Measurements from ENCODE around the gene TNRC6A.
"Not testable (repeated sequence)": the region's sequence is repeated elsewhere in the genome, so short reads cannot be mapped to it uniquely, and the experiment has no call there.

Gene TNRC6A

GRCh38 chr16:24833352-24833751 lies 103.9 kb downstream of the TNRC6A start:
- no peaks in the 10 kb centered on the region for H3K9me3 ChIP-seq (ENCODE audit: control insufficient read depth, insufficient read depth, low read length)
- H3K9ac ChIP-seq (ENCODE audit: low read depth, low read length), result no peak overlapping the region
- H3K4me3 ChIP-seq (ENCODE audit: low read depth, low read length), result no peak overlapping the region
- peaks cover 5% of the 10 kb centered on the region; the same call in 1 of the 2 replicates for H3K36me3 ChIP-seq (ENCODE audit: control insufficient read depth, insufficient read depth, low read length)
- no peaks in the 10 kb centered on the region for H3K4me1 ChIP-seq (ENCODE audit: control insufficient read depth, insufficient read depth, low read length)
- no peak overlapping the region for H3K27ac ChIP-seq (ENCODE audit: low read depth, low read length)
- no peaks in the 10 kb centered on the region for H3K27me3 ChIP-seq (ENCODE audit: control insufficient read depth, insufficient read depth, low read length)

- Histone ChIP-seq H3K36me3 (ENCODE audit: control insufficient read depth, insufficient read depth, low read length) (no peaks in the 10 kb centered on the region), H3K9me3 (ENCODE audit: control insufficient read depth, insufficient read depth, low read length) (no peaks in the 10 kb centered on the region), H3K4me1 (ENCODE audit: control insufficient read depth, insufficient read depth, low read length) (no peaks in the 10 kb centered on the region), H3K4me3 (ENCODE audit: low read depth, low read length) (no peak overlapping the region), H3K27me3 (ENCODE audit: control insufficient read depth, insufficient read depth, low read length) (no peaks in the 10 kb centered on the region), H3K9ac (ENCODE audit: low read depth, low read length) (no peak overlapping the region), H3K27ac (ENCODE audit: low read depth, low read length) (no peak overlapping the region)
These were observed 105.2 kb downstream of the TNRC6A start for GRCh38 chr16:24834459-24835335.

GRCh38 chr16:24836836-24837235 lies 107.4 kb downstream of the TNRC6A start:
- H3K4me1 ChIP-seq (ENCODE audit: control insufficient read depth, insufficient read depth, low read length), result no peaks in the 10 kb centered on the region
- no peak overlapping the region for H3K9ac ChIP-seq (ENCODE audit: low read depth, low read length)
- no peaks in the 10 kb centered on the region for H3K36me3 ChIP-seq (ENCODE audit: control insufficient read depth, insufficient read depth, low read length)
- no peaks in the 10 kb centered on the region for H3K9me3 ChIP-seq (ENCODE audit: control insufficient read depth, insufficient read depth, low read length)
- no peak overlapping the region for H3K4me3 ChIP-seq (ENCODE audit: low read depth, low read length)
- H3K27me3 ChIP-seq (ENCODE audit: control insufficient read depth, insufficient read depth, low read length), result no peaks in the 10 kb centered on the region
- no peak overlapping the region for H3K27ac ChIP-seq (ENCODE audit: low read depth, low read length)

GRCh38 chr16:24837969-24838368 lies 108.5 kb downstream of the TNRC6A start:
- H3K27ac ChIP-seq (ENCODE audit: low read depth, low read length), result no peak overlapping the region

GRCh38 chr16:24838554-24839266 lies 109.3 kb downstream of the TNRC6A start:
- Histone ChIP-seq H3K36me3 (ENCODE audit: control insufficient read depth, insufficient read depth, low read length) (no peaks in the 10 kb centered on the region), H3K9ac (ENCODE audit: low read depth, low read length) (no peak overlapping the region), H3K9me3 (ENCODE audit: control insufficient read depth, insufficient read depth, low read length) (no peaks in the 10 kb centered on the region), H3K27me3 (ENCODE audit: control insufficient read depth, insufficient read depth, low read length) (no peaks in the 10 kb centered on the region), H3K4me3 (ENCODE audit: low read depth, low read length) (no peak overlapping the region), H3K27ac (ENCODE audit: low read depth, low read length) (no peak overlapping the region), H3K4me1 (ENCODE audit: control insufficient read depth, insufficient read depth, low read length) (no peaks in the 10 kb centered on the region)

More at GRCh38 chr16:24837969-24838368, 108.5 kb downstream of the TNRC6A start:
- no peaks in the 10 kb centered on the region for H3K27me3 ChIP-seq (ENCODE audit: control insufficient read depth, insufficient read depth, low read length)
- H3K4me1 ChIP-seq (ENCODE audit: control insufficient read depth, insufficient read depth, low read length), result no peaks in the 10 kb centered on the region
- no peak overlapping the region for H3K4me3 ChIP-seq (ENCODE audit: low read depth, low read length)
- H3K9me3 ChIP-seq (ENCODE audit: control insufficient read depth, insufficient read depth, low read length), result no peaks in the 10 kb centered on the region
- no peaks in the 10 kb centered on the region for H3K36me3 ChIP-seq (ENCODE audit: control insufficient read depth, insufficient read depth, low read length)
- no peak overlapping the region for H3K9ac ChIP-seq (ENCODE audit: low read depth, low read length)

GRCh38 chr16:24839347-24839972 lies 110.0 kb downstream of the TNRC6A start:
- no peaks in the 10 kb centered on the region for H3K36me3 ChIP-seq (ENCODE audit: control insufficient read depth, insufficient read depth, low read length)
- H3K4me3 ChIP-seq (ENCODE audit: low read depth, low read length), result no peak overlapping the region
- no peaks in the 10 kb centered on the region for H3K4me1 ChIP-seq (ENCODE audit: control insufficient read depth, insufficient read depth, low read length)
- H3K27ac ChIP-seq (ENCODE audit: low read depth, low read length), result no peak overlapping the region
- no peak overlapping the region for H3K9ac ChIP-seq (ENCODE audit: low read depth, low read length)
- no peaks in the 10 kb centered on the region for H3K9me3 ChIP-seq (ENCODE audit: control insufficient read depth, insufficient read depth, low read length)
- no peaks in the 10 kb centered on the region for H3K27me3 ChIP-seq (ENCODE audit: control insufficient read depth, insufficient read depth, low read length)

GRCh38 chr16:24841291-24841690 lies 111.8 kb downstream of the TNRC6A start:
- H3K9me3 ChIP-seq (ENCODE audit: control insufficient read depth, insufficient read depth, low read length), result no peaks in the 10 kb centered on the region
- H3K27me3 ChIP-seq (ENCODE audit: control insufficient read depth, insufficient read depth, low read length), result no peaks in the 10 kb centered on the region
- H3K4me3 ChIP-seq (ENCODE audit: low read depth, low read length), result no peak overlapping the region
- H3K36me3 ChIP-seq (ENCODE audit: control insufficient read depth, insufficient read depth, low read length), result no peaks in the 10 kb centered on the region
- H3K4me1 ChIP-seq (ENCODE audit: control insufficient read depth, insufficient read depth, low read length), result no peaks in the 10 kb centered on the region
- no peak overlapping the region for H3K27ac ChIP-seq (ENCODE audit: low read depth, low read length)
- H3K9ac ChIP-seq (ENCODE audit: low read depth, low read length), result no peak overlapping the region

- no peaks in the 10 kb centered on the region for H3K4me1 ChIP-seq (ENCODE audit: control insufficient read depth, insufficient read depth, low read length)
- no peaks in the 10 kb centered on the region for H3K36me3 ChIP-seq (ENCODE audit: control insufficient read depth, insufficient read depth, low read length)
- H3K9ac ChIP-seq (ENCODE audit: low read depth, low read length), result no peak overlapping the region
- no peaks in the 10 kb centered on the region for H3K27me3 ChIP-seq (ENCODE audit: control insufficient read depth, insufficient read depth, low read length)
- no peak overlapping the region for H3K4me3 ChIP-seq (ENCODE audit: low read depth, low read length)
- H3K9me3 ChIP-seq (ENCODE audit: control insufficient read depth, insufficient read depth, low read length), result no peaks in the 10 kb centered on the region
- no peak overlapping the region for H3K27ac ChIP-seq (ENCODE audit: low read depth, low read length)
These were observed 114.9 kb downstream of the TNRC6A start for GRCh38 chr16:24844101-24845030.

- H3K4me1 ChIP-seq (ENCODE audit: control insufficient read depth, insufficient read depth, low read length); H3K36me3 ChIP-seq (ENCODE audit: control insufficient read depth, insufficient read depth, low read length); H3K9me3 ChIP-seq (ENCODE audit: control insufficient read depth, insufficient read depth, low read length); H3K9ac ChIP-seq (ENCODE audit: low read depth, low read length); H3K27ac ChIP-seq (ENCODE audit: low read depth, low read length); H3K4me3 ChIP-seq (ENCODE audit: low read depth, low read length); H3K27me3 ChIP-seq (ENCODE audit: control insufficient read depth, insufficient read depth, low read length): not testable (repeated sequence)
These were observed 115.5 kb downstream of the TNRC6A start for GRCh38 chr16:24845031-24845365.

- Histone ChIP-seq H3K4me3 (ENCODE audit: low read depth, low read length) (no peak within 1 kb of the TSS), H3K9ac (ENCODE audit: low read depth, low read length) (no peak within 1 kb of the TSS), H3K9me3 (ENCODE audit: control insufficient read depth, insufficient read depth, low read length) (no peaks in the 10 kb centered on the region), H3K4me1 (ENCODE audit: control insufficient read depth, insufficient read depth, low read length) (no peaks in the 10 kb centered on the region), H3K36me3 (ENCODE audit: control insufficient read depth, insufficient read depth, low read length) (no peaks in the 10 kb centered on the region), H3K27ac (ENCODE audit: low read depth, low read length) (no peak within 1 kb of the TSS), H3K27me3 (ENCODE audit: control insufficient read depth, insufficient read depth, low read length) (no peaks in the 10 kb centered on the region)
These were observed 116.5 kb downstream of the TNRC6A start, which contains the start of gene SLC5A11 for GRCh38 chr16:24845726-24846547. TSS of gene SLC5A11 (plus strand) at chr16:24845963. CDS start at chr16:24858644, 12,681 bp downstream.
